Measurements from ENCODE around the gene ATIC.

Gene ATIC

GRCh38 chr2:215311625-215312396 lies at the start of gene ATIC:
TSS of gene ATIC (plus strand) at chr2:215312059. CDS start at chr2:215312143, 84 bp downstream.
- TF ChIP-seq ZBTB7A (IDR thresholded peaks at IDR 0.05; ENCODE audit: low read depth) (peak; percentile 52; the same call in 1 of the 2 replicates), EGR1 (IDR thresholded peaks at IDR 0.05) (peak; percentile 64), MAX (IDR thresholded peaks at IDR 0.05) (peak; percentile 99), REST (IDR thresholded peaks at IDR 0.05; ENCODE audit: low read depth) (no peak), USF1 (IDR thresholded peaks at IDR 0.05) (peak; percentile 98), TCF12 (IDR thresholded peaks at IDR 0.05; ENCODE audit: low read depth) (peak; percentile 44; the same call in 1 of the 2 replicates), EP300 (IDR thresholded peaks at IDR 0.05; ENCODE audit: borderline replicate concordance) (no peak), NFIC (IDR thresholded peaks at IDR 0.05) (peak; percentile 63), TAF1 (IDR thresholded peaks at IDR 0.05; ENCODE audit: low read depth) (peak; percentile 63), YY1 (IDR thresholded peaks at IDR 0.05; ENCODE audit: low read depth) (peak; percentile 68; the same call in 1 of the 2 replicates), TEAD4 (IDR thresholded peaks at IDR 0.05) (no peak), RAD21 (IDR thresholded peaks at IDR 0.05; ENCODE audit: low read depth) (no peak), CREB1 (IDR thresholded peaks at IDR 0.05; ENCODE audit: low read depth) (no peak), CEBPB (IDR thresholded peaks at IDR 0.05) (no peak; the same call in 1 of the 2 replicates), FOXM1 (IDR thresholded peaks at IDR 0.05; ENCODE audit: borderline replicate concordance, low read depth) (peak; percentile 15; the same call in 1 of the 2 replicates)

GRCh38 chr2:215262303-215262702 lies 49.6 kb upstream of the ATIC start:
- TF ChIP-seq FOXM1 (IDR thresholded peaks at IDR 0.05; ENCODE audit: borderline replicate concordance, low read depth) (no peak), REST (IDR thresholded peaks at IDR 0.05; ENCODE audit: low read depth) (no peak), TEAD4 (IDR thresholded peaks at IDR 0.05) (no peak), CEBPB (IDR thresholded peaks at IDR 0.05) (no peak), EGR1 (IDR thresholded peaks at IDR 0.05) (no peak), YY1 (IDR thresholded peaks at IDR 0.05; ENCODE audit: low read depth) (no peak), TAF1 (IDR thresholded peaks at IDR 0.05; ENCODE audit: low read depth) (no peak)

- TF ChIP-seq CEBPB (IDR thresholded peaks at IDR 0.05) (no peak), CREB1 (IDR thresholded peaks at IDR 0.05; ENCODE audit: low read depth) (no peak), ZBTB7A (IDR thresholded peaks at IDR 0.05; ENCODE audit: low read depth) (no peak), MAX (IDR thresholded peaks at IDR 0.05) (no peak)
Observed at GRCh38 chr2:215262741-215263362, 49.0 kb upstream of the ATIC start.

DNA sequence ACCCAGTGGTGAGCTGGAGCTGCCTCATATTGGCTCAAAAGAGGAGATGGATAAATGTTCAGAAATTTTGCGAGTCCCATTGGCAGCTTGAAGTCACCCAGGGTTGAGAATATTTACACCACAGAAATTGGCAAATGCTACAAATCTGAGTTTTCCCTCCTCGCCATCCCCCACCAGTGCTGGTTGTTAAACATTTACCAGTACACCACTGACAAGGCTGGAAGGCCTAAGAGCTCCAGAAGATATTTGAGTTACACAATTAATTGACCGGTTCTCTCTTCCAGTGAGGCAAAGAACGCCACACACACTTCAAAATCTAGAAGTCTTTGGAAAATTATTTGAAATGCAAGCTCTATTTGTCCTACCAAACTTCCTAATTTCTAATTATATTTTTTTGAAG lies 47.5 kb upstream of the ATIC start:
- TF ChIP-seq CEBPB (IDR thresholded peaks at IDR 0.05) = no peak
- no peak for TF ChIP-seq YY1 (IDR thresholded peaks at IDR 0.05; ENCODE audit: low read depth)
- TF ChIP-seq CREB1 (IDR thresholded peaks at IDR 0.05; ENCODE audit: low read depth) = no peak
- TF ChIP-seq TEAD4 (IDR thresholded peaks at IDR 0.05) = no peak
- no peak for TF ChIP-seq NFIC (IDR thresholded peaks at IDR 0.05)
- TF ChIP-seq FOXM1 (IDR thresholded peaks at IDR 0.05; ENCODE audit: borderline replicate concordance, low read depth) = no peak
- no peak for TF ChIP-seq TCF12 (IDR thresholded peaks at IDR 0.05; ENCODE audit: low read depth)
- no peak for TF ChIP-seq REST (IDR thresholded peaks at IDR 0.05; ENCODE audit: low read depth)
- TF ChIP-seq MAX (IDR thresholded peaks at IDR 0.05) = no peak
- no peak for TF ChIP-seq ZBTB7A (IDR thresholded peaks at IDR 0.05; ENCODE audit: low read depth)
- no peak for TF ChIP-seq TAF1 (IDR thresholded peaks at IDR 0.05; ENCODE audit: low read depth)

Data from Ishikawa (cell line).